HCT116 (cell line): ENCODE measurements around the gene PIGM. TPM values are rescaled to one million over a fixed set of nuclear protein-coding genes. Genes with fewer than 3 reads are reported as not detected.

Experiments
- ATAC-seq: fragments of 200-7000 bp; cut with Tn5 transposase; 2 replicates; pipeline ENCODE4 v1.9.1; 2020; ENCODE audit warnings: mild to moderate bottlenecking, moderate library complexity
- BruUV-seq: library from RNA; stranded (reverse); fragments of 400-500 nt; replicated peaks from 2 replicates; lab custom pipeline; 2021; lab: Mats Ljungman, UMichigan
- CTCF ChIA-PET: fragments of 300-600 bp; sonication (Branson Sonifier 250); formaldehyde crosslinking; loops from one replicate; lab custom pipeline; 2021; ENCODE audit warnings: antibody characterized with exemption; lab: Charles Lee
- POLR2A ChIA-PET: fragments of 300-600, 350-600 bp; sonication (Branson Sonifier 250); formaldehyde crosslinking; loops from one replicate; lab custom pipeline; 2021; ENCODE audit warnings: antibody characterized with exemption; lab: Charles Lee
- RAD21 ChIA-PET, 2 experiments: fragments of 300-600 bp; sonication (Branson Sonifier 250); formaldehyde crosslinking; loops; one replicate each; lab custom pipeline; 2023; ENCODE audit warnings: low total read pairs in 2 of 2; ENCODE audit not compliant: uncharacterized antibody in 2 of 2, unreplicated experiment in 2 of 2, low non-redundant PET in 1 of 2; lab: Charles Lee
- DNase-seq: peaks from one replicate; pipeline ENCODE4 v3.0.0-alpha.2; 2010; ENCODE audit warnings: low read depth, low spot score
- H2AFZ ChIP-seq: fragments of 200-600 bp; shearing (Covaris generic), sonication (generic); 2 replicates; pipeline ENCODE4 v1.6.1; 2017; ENCODE audit warnings: low read depth, mixed run types, mixed read lengths, antibody characterized with exemption, low read length; ENCODE audit not compliant: poor library complexity, severe bottlenecking
- H3K27ac ChIP-seq: 2 replicates; pipeline ENCODE4 v1.5.1; 2012; ENCODE audit warnings: low read depth, low read length
- H3K27me3 ChIP-seq: fragments of 200-600 bp; sonication (generic); 2 replicates; pipeline ENCODE4 v1.6.1; 2016; ENCODE audit warnings: mixed run types, low read length, mixed read lengths; ENCODE audit not compliant: insufficient read depth
- H3K36me3 ChIP-seq, 2 experiments: fragments of 200-500 bp in 1 of 2; fragments of 200-600 bp in 1 of 2; sonication (Bioruptor generic) in 1 of 2; sonication (generic) in 1 of 2; 2 replicates each; pipeline versions ENCODE4 v1.5.1 to v1.6.1; 2014 to 2016; ENCODE audit warnings: low read length in 2 of 2, inconsistent platforms in 1 of 2, mixed read lengths in 1 of 2, mixed run types in 1 of 2; ENCODE audit not compliant: insufficient read depth in 2 of 2, control insufficient read depth in 1 of 2
- H3K4me1 ChIP-seq, 2 experiments: fragments of 200-600 bp in 1 of 2; sonication (generic) in 1 of 2; 2 replicates each; pipeline versions ENCODE4 v1.5.1 to v1.6.1; 2012 to 2017; ENCODE audit warnings: low read length in 2 of 2, inconsistent platforms in 1 of 2, mild to moderate bottlenecking in 1 of 2, mixed read lengths in 1 of 2, mixed run types in 1 of 2, moderate library complexity in 1 of 2; ENCODE audit not compliant: insufficient read depth in 2 of 2, control insufficient read depth in 1 of 2
- H3K4me2 ChIP-seq: fragments of 200-600 bp; sonication (generic); 2 replicates; pipeline ENCODE4 v1.6.1; 2017; ENCODE audit warnings: mixed run types, low read length, mixed read lengths
- H3K4me3 ChIP-seq, 2 experiments: fragments of 200-600 bp in 1 of 2; sonication (generic) in 1 of 2; replicated peaks in 1 of 2; 2 replicates each; pipeline ENCODE4 v1.5.1; 2011 to 2016; ENCODE audit warnings: low read length in 2 of 2, control low read depth in 1 of 2, low read depth in 1 of 2, mild to moderate bottlenecking in 1 of 2, mixed read lengths in 1 of 2, mixed run types in 1 of 2
- H3K79me2 ChIP-seq: fragments of 200-600 bp; sonication (generic); 2 replicates; pipeline ENCODE4 v1.6.1; 2017; ENCODE audit warnings: mild to moderate bottlenecking, mixed run types, low read length, moderate library complexity, mixed read lengths; ENCODE audit not compliant: insufficient read depth
- H3K9ac ChIP-seq: fragments of 200-600 bp; sonication (generic); 2 replicates; pipeline ENCODE4 v1.6.1; 2016; ENCODE audit warnings: low read length, mixed read lengths
- H3K9me2 ChIP-seq: fragments of 200-600 bp; sonication (generic), shearing (Covaris generic); 2 replicates; pipeline ENCODE4 v1.6.1; 2017; ENCODE audit warnings: mixed run types, mild to moderate bottlenecking, moderate library complexity; ENCODE audit not compliant: insufficient read depth
- H3K9me3 ChIP-seq, 2 experiments: fragments of 200-500 bp in 1 of 2; fragments of 200-600 bp in 1 of 2; sonication (Bioruptor generic) in 1 of 2; sonication (generic) in 1 of 2; 2 replicates each; pipeline ENCODE4 v1.6.1; 2014 to 2017; ENCODE audit warnings: low read length in 2 of 2, mixed read lengths in 2 of 2, inconsistent platforms in 1 of 2, low read depth in 1 of 2, mild to moderate bottlenecking in 1 of 2, mixed run types in 1 of 2, moderate library complexity in 1 of 2; ENCODE audit not compliant: control insufficient read depth in 1 of 2, insufficient read depth in 1 of 2
- H4K20me1 ChIP-seq: fragments of 200-600 bp; sonication (generic), shearing (Covaris generic); 2 replicates; pipeline ENCODE4 v1.6.1; 2017; ENCODE audit warnings: mixed run types, mild to moderate bottlenecking, moderate library complexity; ENCODE audit not compliant: insufficient read depth
- CEBPB ChIP-seq: IDR thresholded peaks from 2 replicates; pipeline ENCODE4 v1.6.1; 2012; ENCODE audit warnings: low read depth
- CTCF ChIP-seq, 3 experiments: fragments of 200-600 bp in 1 of 3; sonication (generic) in 1 of 3; IDR thresholded peaks in 2 of 3; conservative IDR thresholded peaks in 1 of 3; 2 replicates each; pipeline ENCODE4 v1.5.1; 2012 to 2017; ENCODE audit warnings: low read depth in 2 of 3, low read length in 2 of 3, antibody characterized with exemption in 1 of 3, borderline replicate concordance in 1 of 3, control low read depth in 1 of 3, mild to moderate bottlenecking in 1 of 3, mixed read lengths in 1 of 3, mixed run types in 1 of 3, moderate library complexity in 1 of 3; ENCODE audit not compliant: insufficient read depth in 1 of 3
- ELF1 ChIP-seq: IDR thresholded peaks from 2 replicates; pipeline ENCODE4 v1.6.1; 2012; ENCODE audit warnings: low read depth, borderline replicate concordance
- EZH2 ChIP-seq: fragments of 200-600 bp; sonication (generic); IDR thresholded peaks from 2 replicates; pipeline ENCODE4 v1.6.1; 2017; ENCODE audit warnings: antibody characterized with exemption, mixed run types
- EZH2phosphoT487 ChIP-seq: fragments of 200-600 bp; IDR thresholded peaks from 2 replicates; pipeline ENCODE4 v1.6.1; 2018; ENCODE audit warnings: antibody characterized with exemption, borderline replicate concordance
- MAX ChIP-seq: IDR thresholded peaks from 2 replicates; pipeline ENCODE4 v1.6.1; 2012
- POLR2A ChIP-seq: IDR thresholded peaks from 2 replicates; pipeline ENCODE4 v1.7.0; 2011; ENCODE audit warnings: borderline replicate concordance; ENCODE audit not compliant: insufficient read depth, insufficient read length; ENCODE audit errors: extremely low read depth
- POLR2AphosphoS5 ChIP-seq: IDR thresholded peaks from 2 replicates; pipeline ENCODE4 v1.6.1; 2011; ENCODE audit warnings: mild to moderate bottlenecking, low read depth, low read length, moderate library complexity
- SIN3A ChIP-seq: IDR thresholded peaks from 2 replicates; pipeline ENCODE4 v1.6.1; 2012; ENCODE audit warnings: low read depth
- TCF7L2 ChIP-seq: IDR thresholded peaks from 2 replicates; pipeline ENCODE4 v1.7.0; 2011; ENCODE audit warnings: borderline replicate concordance, inconsistent platforms; ENCODE audit not compliant: insufficient read depth, insufficient read length; ENCODE audit errors: extremely low read depth
- YY1 ChIP-seq: IDR thresholded peaks from 2 replicates; pipeline ENCODE4 v1.6.1; 2011; ENCODE audit warnings: low read length, low read depth, moderate library complexity, mild to moderate bottlenecking; ENCODE audit not compliant: insufficient replicate concordance; ENCODE audit errors: extremely low read depth
- ZFX ChIP-seq: fragments of 450-650 bp; IDR thresholded peaks from 2 replicates; pipeline ENCODE4 v1.6.1; 2017
- intact Hi-C: fragments of 100-400 bp; cut with micrococcal nuclease; formaldehyde crosslinking; loops from 2 replicates; pipeline ENCODE4 v1.10.0; 2022
- total RNA-seq: library from RNA; stranded (reverse); gene quantifications from one replicate; pipeline ENCODE4 v1.2.1, GENCODE V29; 2021; ENCODE audit not compliant: unreplicated experiment
- TF ChIP-seq, protein P1 (sequence below): IDR thresholded peaks from 2 replicates; pipeline ENCODE4 v1.6.1; 2012
- TF ChIP-seq, protein P2 (sequence below): IDR thresholded peaks from 2 replicates; pipeline ENCODE4 v1.6.1; 2011; ENCODE audit warnings: mild to moderate bottlenecking, low read length, moderate library complexity; ENCODE audit not compliant: insufficient replicate concordance; ENCODE audit errors: extremely low read depth

The PIGM gene
- total RNA-seq, 1 experiment from 2014 or later: 4.1 TPM

DNA sequence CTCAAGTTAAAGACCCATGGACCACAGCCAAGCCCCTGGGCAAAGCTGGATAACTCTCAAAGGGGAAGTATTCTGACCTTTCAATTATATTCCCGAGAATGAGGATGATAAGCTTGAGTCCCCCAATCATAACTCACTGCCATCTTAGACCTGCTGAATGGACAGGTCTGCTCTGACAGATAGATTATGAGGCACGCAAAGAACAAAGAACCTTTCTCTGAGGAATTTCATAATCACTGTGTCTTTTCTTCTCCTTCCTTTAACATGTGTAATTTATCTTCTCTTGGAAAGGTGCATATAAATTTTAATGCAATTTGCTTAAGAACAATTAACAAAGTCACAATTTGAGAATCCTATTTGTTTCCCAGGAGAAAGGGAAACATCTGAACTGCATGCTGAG lies 22.0 kb downstream of the PIGM start:
- no peaks in the 10 kb centered on the region for H3K4me1 ChIP-seq
- DNase-seq (no peak), ATAC-seq (no peak)
- BruUV-seq: no TSS peak
- H3K9ac ChIP-seq: no peak overlapping the region
- RAD21 ChIA-PET: no interaction called here
- H3K27me3 ChIP-seq: no peaks in the 10 kb centered on the region
- CTCF ChIA-PET: interaction anchor here (5.4 kb wide), 1 partner anchor 116 kb away, joined by 249 read pairs; no protein-coding TSS in a partner anchor
- H2AFZ ChIP-seq: no peak overlapping the region
- H3K9me2 ChIP-seq: no peaks in the 10 kb centered on the region
- H3K4me3 ChIP-seq: no peak overlapping the region
- POLR2A ChIA-PET: interaction anchor here (1.3 kb wide), 1 partner anchor 85 kb away, joined by 3 read pairs; the partner anchor contains the start of gene TAGLN2
- no peaks in the 10 kb centered on the region for H3K79me2 ChIP-seq
- intact Hi-C loops: loop anchor here (10.0 kb wide), 3 partner anchors 795 to 875 kb away; no protein-coding TSS in a partner anchor
- no peaks in the 10 kb centered on the region for H3K36me3 ChIP-seq
- H4K20me1 ChIP-seq: no peaks in the 10 kb centered on the region
- no peak overlapping the region for H3K27ac ChIP-seq
- no peak for TF ChIP-seq SIN3A
- no peak for TF ChIP-seq CEBPB
- TF ChIP-seq CTCF (IDR thresholded peaks at IDR 0.05 in 2 of 3, conservative IDR thresholded peaks at IDR 0.05 in 1 of 3; ENCODE audit: borderline replicate concordance in 1 of 3, insufficient read depth in 1 of 3, low read depth in 2 of 3, low read length in 2 of 3): no peak
- TF ChIP-seq EZH2phosphoT487: no peak
- TF ChIP-seq EZH2: no peak
- no peak for TF ChIP-seq ZFX
- no peak for TF ChIP-seq YY1
- TF ChIP-seq, protein P1, sequence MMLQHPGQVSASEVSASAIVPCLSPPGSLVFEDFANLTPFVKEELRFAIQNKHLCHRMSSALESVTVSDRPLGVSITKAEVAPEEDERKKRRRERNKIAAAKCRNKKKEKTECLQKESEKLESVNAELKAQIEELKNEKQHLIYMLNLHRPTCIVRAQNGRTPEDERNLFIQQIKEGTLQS: no peak
- no peak for TF ChIP-seq POLR2A
- no peak for TF ChIP-seq ELF1
- TF ChIP-seq, protein P2, sequence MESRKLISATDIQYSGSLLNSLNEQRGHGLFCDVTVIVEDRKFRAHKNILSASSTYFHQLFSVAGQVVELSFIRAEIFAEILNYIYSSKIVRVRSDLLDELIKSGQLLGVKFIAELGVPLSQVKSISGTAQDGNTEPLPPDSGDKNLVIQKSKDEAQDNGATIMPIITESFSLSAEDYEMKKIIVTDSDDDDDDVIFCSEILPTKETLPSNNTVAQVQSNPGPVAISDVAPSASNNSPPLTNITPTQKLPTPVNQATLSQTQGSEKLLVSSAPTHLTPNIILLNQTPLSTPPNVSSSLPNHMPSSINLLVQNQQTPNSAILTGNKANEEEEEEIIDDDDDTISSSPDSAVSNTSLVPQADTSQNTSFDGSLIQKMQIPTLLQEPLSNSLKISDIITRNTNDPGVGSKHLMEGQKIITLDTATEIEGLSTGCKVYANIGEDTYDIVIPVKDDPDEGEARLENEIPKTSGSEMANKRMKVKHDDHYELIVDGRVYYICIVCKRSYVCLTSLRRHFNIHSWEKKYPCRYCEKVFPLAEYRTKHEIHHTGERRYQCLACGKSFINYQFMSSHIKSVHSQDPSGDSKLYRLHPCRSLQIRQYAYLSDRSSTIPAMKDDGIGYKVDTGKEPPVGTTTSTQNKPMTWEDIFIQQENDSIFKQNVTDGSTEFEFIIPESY: no peak
- no peak for TF ChIP-seq TCF7L2
- no peak for TF ChIP-seq POLR2AphosphoS5
- no peak for TF ChIP-seq MAX
- H3K4me2 ChIP-seq: no peak overlapping the region
- no peaks in the 10 kb centered on the region for H3K9me3 ChIP-seq
